H1 (cell line): ENCODE measurements around the gene TRIB2. TPM values are rescaled to one million over a fixed set of nuclear protein-coding genes. Genes with fewer than 3 reads are reported as not detected.

ENCODE experiments used
- CTCF ChIA-PET: fragments of 300-600 bp; sonication (Branson Sonifier 250); formaldehyde crosslinking; loops from one replicate; lab custom pipeline; 2021; ENCODE audit not compliant: partially characterized antibody; lab: Charles Lee
- POLR2A ChIA-PET: fragments of 300-600 bp; sonication (Branson Sonifier 250); formaldehyde crosslinking; loops from one replicate; lab custom pipeline; 2021; ENCODE audit warnings: inconsistent platforms; ENCODE audit not compliant: partially characterized antibody; lab: Charles Lee
- DNase-seq, 2 experiments: peaks; one replicate each; pipeline versions ENCODE4 v3.0.0 to v3.0.0-alpha.2; 2010 to 2022; ENCODE audit warnings: low spot score in 2 of 2, low read depth in 1 of 2, mixed read lengths in 1 of 2
- FAIRE-seq: peaks from 2 replicates; lab custom pipeline; 2011; peaks lifted over from hg19 to GRCh38; lab: Jason Lieb, UNC
- H2AFZ ChIP-seq: 2 replicates; pipeline ENCODE4 v1.8.1; 2012; ENCODE audit warnings: low read length, inconsistent platforms
- H2AK5ac ChIP-seq: 2 replicates; pipeline ENCODE4 v1.6.1; 2013; ENCODE audit warnings: low read depth, low read length
- H2BK120ac ChIP-seq: replicated peaks from 2 replicates; pipeline ENCODE3; 2013; ENCODE audit warnings: low read depth, low read length, inconsistent platforms
- H2BK12ac ChIP-seq: 2 replicates; pipeline ENCODE4 v1.6.1; 2013; ENCODE audit warnings: low read depth, low read length
- H2BK15ac ChIP-seq: 2 replicates; pipeline ENCODE4 v1.6.1; 2013; ENCODE audit warnings: low read length
- H2BK20ac ChIP-seq: 2 replicates; pipeline ENCODE4 v1.6.1; 2013; ENCODE audit warnings: low read length
- H2BK5ac ChIP-seq: 2 replicates; pipeline ENCODE4 v1.6.1; 2013; ENCODE audit warnings: low read depth, low read length
- H3K14ac ChIP-seq: 2 replicates; pipeline ENCODE4 v1.6.1; 2013; ENCODE audit warnings: inconsistent platforms; ENCODE audit not compliant: insufficient read length
- H3K18ac ChIP-seq: 2 replicates; pipeline ENCODE4 v1.6.1; 2013; ENCODE audit warnings: low read length; ENCODE audit errors: extremely low read depth
- H3K23ac ChIP-seq: 2 replicates; pipeline ENCODE4 v1.6.1; 2013; ENCODE audit warnings: inconsistent platforms; ENCODE audit not compliant: insufficient read length
- H3K23me2 ChIP-seq: 2 replicates; pipeline ENCODE4 v1.6.1; 2013; ENCODE audit warnings: low read depth, low read length
- H3K27ac ChIP-seq: 2 replicates; pipeline ENCODE4 v1.6.1; 2011; ENCODE audit warnings: low read depth, low read length, inconsistent platforms
- H3K27me3 ChIP-seq, 4 experiments: replicated peaks in 1 of 4; 1 replicate in 1 of 4; 2 replicates in 3 of 4; pipeline versions ENCODE4 v1.6.1 to v1.8.1; 2011 to 2013; ENCODE audit warnings: low read length in 3 of 4, mild to moderate bottlenecking in 3 of 4, inconsistent platforms in 2 of 4, mixed read lengths in 2 of 4, moderate library complexity in 1 of 4; ENCODE audit not compliant: control insufficient read depth in 3 of 4, insufficient read depth in 3 of 4; ENCODE audit errors: extremely low read depth in 1 of 4
- H3K36me3 ChIP-seq, 4 experiments: 2 replicates each; pipeline versions ENCODE4 v1.6.1 to v1.8.1; 2011 to 2013; ENCODE audit warnings: mild to moderate bottlenecking in 4 of 4, low read length in 3 of 4, moderate library complexity in 2 of 4, control low read depth in 1 of 4, inconsistent platforms in 1 of 4; ENCODE audit not compliant: insufficient read depth in 4 of 4, control insufficient read depth in 2 of 4
- H3K4ac ChIP-seq: replicated peaks from 2 replicates; pipeline ENCODE3; 2013; ENCODE audit warnings: low read length, low read depth, mixed read lengths, inconsistent platforms; ENCODE audit not compliant: insufficient read length
- H3K4me1 ChIP-seq, 4 experiments: replicated peaks in 1 of 4; 1 replicate in 1 of 4; 2 replicates in 3 of 4; pipeline versions ENCODE4 v1.6.1 to v1.8.1; 2011 to 2013; ENCODE audit warnings: low read length in 3 of 4, inconsistent platforms in 2 of 4, mixed read lengths in 1 of 4; ENCODE audit not compliant: insufficient read depth in 4 of 4, control insufficient read depth in 3 of 4
- H3K4me2 ChIP-seq, 2 experiments: 2 replicates each; pipeline versions ENCODE4 v1.6.1 to v1.8.1; 2011 to 2013; ENCODE audit warnings: low read depth in 2 of 2, low read length in 2 of 2, control low read depth in 1 of 2, inconsistent platforms in 1 of 2, mild to moderate bottlenecking in 1 of 2; ENCODE audit not compliant: insufficient read depth in 1 of 2
- H3K4me3 ChIP-seq, 4 experiments: fragments of 200-600, 300-600 bp in 1 of 4; sonication (generic), shearing (Covaris generic), sonication (Bioruptor Twin) in 1 of 4; 2 replicates each; pipeline versions ENCODE4 v1.5.1 to v1.8.1; 2011 to 2016; ENCODE audit warnings: low read length in 4 of 4, low read depth in 3 of 4, control low read depth in 2 of 4, inconsistent platforms in 2 of 4, mild to moderate bottlenecking in 2 of 4, mixed read lengths in 1 of 4, moderate library complexity in 1 of 4; ENCODE audit not compliant: insufficient read depth in 2 of 4; ENCODE audit errors: extremely low read depth in 1 of 4
- H3K56ac ChIP-seq: replicated peaks from 2 replicates; pipeline ENCODE3; 2013; ENCODE audit warnings: low read depth, mild to moderate bottlenecking, mixed read lengths, low read length, inconsistent platforms; ENCODE audit not compliant: insufficient read length
- H3K79me1 ChIP-seq: 2 replicates; pipeline ENCODE4 v1.6.1; 2013; ENCODE audit warnings: low read depth, low read length, control low read depth
- H3K79me2 ChIP-seq, 2 experiments: 2 replicates each; pipeline versions ENCODE4 v1.6.1 to v1.8.1; 2012 to 2013; ENCODE audit warnings: low read length in 2 of 2, mild to moderate bottlenecking in 2 of 2, inconsistent platforms in 1 of 2; ENCODE audit not compliant: insufficient read depth in 2 of 2, control insufficient read depth in 1 of 2
- H3K9ac ChIP-seq, 4 experiments: replicated peaks in 1 of 4; 1 replicate in 1 of 4; 2 replicates in 3 of 4; pipeline versions ENCODE4 v1.6.1 to v1.8.1; 2011 to 2013; ENCODE audit warnings: low read depth in 3 of 4, low read length in 3 of 4, control low read depth in 2 of 4, mild to moderate bottlenecking in 2 of 4, moderate library complexity in 2 of 4, inconsistent platforms in 1 of 4; ENCODE audit errors: extremely low read depth in 1 of 4
- H3K9me3 ChIP-seq, 2 experiments: 2 replicates each; pipeline versions ENCODE4 v1.6.1 to v1.8.1; 2012 to 2013; ENCODE audit warnings: mild to moderate bottlenecking in 2 of 2, moderate library complexity in 2 of 2, control low read depth in 1 of 2, inconsistent platforms in 1 of 2, low read depth in 1 of 2, low read length in 1 of 2, mixed read lengths in 1 of 2; ENCODE audit not compliant: insufficient read depth in 2 of 2
- H4K20me1 ChIP-seq, 2 experiments: replicated peaks in 1 of 2; 2 replicates each; pipeline versions ENCODE3 to v1.8.1; 2011 to 2013; ENCODE audit warnings: inconsistent platforms in 2 of 2, low read length in 2 of 2, mild to moderate bottlenecking in 1 of 2; ENCODE audit not compliant: insufficient read depth in 2 of 2, control insufficient read depth in 1 of 2
- H4K5ac ChIP-seq: 2 replicates; pipeline ENCODE4 v1.6.1; 2013; ENCODE audit warnings: low read length, low read depth, mixed read lengths, inconsistent platforms; ENCODE audit not compliant: insufficient read length
- H4K8ac ChIP-seq: 2 replicates; pipeline ENCODE4 v1.8.0; 2013; ENCODE audit warnings: mild to moderate bottlenecking, moderate library complexity, low read length, inconsistent platforms; ENCODE audit not compliant: insufficient read depth; ENCODE audit errors: extremely low read depth
- H4K91ac ChIP-seq: replicated peaks from 2 replicates; pipeline ENCODE3; 2013; ENCODE audit warnings: low read length, mixed read lengths, inconsistent platforms; ENCODE audit not compliant: insufficient read length
- BACH1 ChIP-seq: IDR thresholded peaks from 2 replicates; pipeline ENCODE4 v1.6.1; 2012; ENCODE audit warnings: low read length, improper control_type of control experiment
- CEBPB ChIP-seq: IDR thresholded peaks from 2 replicates; pipeline ENCODE4 v1.6.1; 2012; ENCODE audit warnings: low read depth, low read length
- KDM4A ChIP-seq: IDR thresholded peaks from one replicate; pipeline ENCODE4 v1.7.1; 2012; ENCODE audit warnings: low read depth, mild to moderate bottlenecking, moderate library complexity, low read length, inconsistent platforms; ENCODE audit not compliant: severe bottlenecking
- SAP30 ChIP-seq: fragments of 300-600 bp; sonication (generic); IDR thresholded peaks from 2 replicates; pipeline ENCODE4 v1.7.1; 2012; ENCODE audit warnings: low read length, moderate library complexity, mild to moderate bottlenecking, inconsistent platforms; ENCODE audit not compliant: insufficient read depth, insufficient replicate concordance
- SIX5 ChIP-seq: IDR thresholded peaks from 2 replicates; pipeline ENCODE4 v1.6.1; 2011; ENCODE audit warnings: mild to moderate bottlenecking, low read depth, low read length
- WGBS, 2 experiments: shearing (Covaris generic) in 1 of 2; methylation state at CpG; one replicate each; pipeline versions ENCODE4 v1.1.6 to v1.1.7; 2013 to 2015; ENCODE audit warnings: low lambda C conversion rate in 2 of 2, mixed read lengths in 2 of 2, inconsistent platforms in 1 of 2, low coverage in 1 of 2, missing lambda C conversion rate in 1 of 2; ENCODE audit not compliant: insufficient replicate concordance in 2 of 2, insufficient coverage in 1 of 2, insufficient read length in 1 of 2; ENCODE audit errors: extremely low coverage in 1 of 2, missing lambda C conversion rate in 1 of 2; 5-methylcytosine and 5-hydroxymethylcytosine counted together
- polyA plus RNA-seq, 7 experiments: library from polyadenylated mRNA; depleted of rRNA in 3 of 7; stranded (reverse) in 5 of 7; unstranded in 2 of 7; fragments of >200 nt in 5 of 7; fragments of 200-250 nt in 2 of 7; gene quantifications; 1 replicate in 5 of 7; 2 replicates in 1 of 7; 4 replicates in 1 of 7; pipeline versions ENCODE4 v1.2.1 to v1.2.3, GENCODE V29; 2011 to 2013; ENCODE audit warnings: missing spikeins in 2 of 7, mixed read lengths in 2 of 7
- total RNA-seq: library from RNA; stranded (reverse); fragmentation: NEBNext Ultra II Directional; extraction: Animal tissue kit (Norgen Biotek cat#: 25700); gene quantifications from 2 replicates; pipeline ENCODE4 v1.2.1, GENCODE V29; 2021

TRIB2 gene
- total and polyA plus RNA-seq, 2 of the 8 experiments (the other 6 are each of a cell fraction or from before 2014, with no cell fraction given) = 40.8 to 57.0 TPM

GRCh38 chr2:12727641-12728040 is 10.9 kb downstream of the TRIB2 start:
- H2AFZ ChIP-seq = no peak overlapping the region
- peaks cover 20 to 80% (median 60%) of the 10 kb centered on the region in 4 experiments for H3K36me3 ChIP-seq
- 80% methylated on average over 5 of the region's 5 CpGs; no CpG with 5 or more reads in 1 of the 2 experiments for WGBS, 2 experiments
- H3K23ac ChIP-seq = no peak overlapping the region
- CTCF ChIA-PET = interaction anchor here (1.6 to 2.1 kb wide), 3 partner anchors 11 to 279 kb away, joined by 3 to 8 read pairs (median 6); partner anchors contain the start of gene TRIB2
- H3K79me1 ChIP-seq = peaks cover 41% of the 10 kb centered on the region
- no peak overlapping the region for H3K4ac ChIP-seq
- H3K27me3 ChIP-seq = no peaks in the 10 kb centered on the region
- no peak overlapping the region; the same call in 1 of the 2 replicates for H4K8ac ChIP-seq
- FAIRE-seq (no peak), DNase-seq (no peak)
- no peaks in the 10 kb centered on the region for H3K9me3 ChIP-seq
- H2BK20ac ChIP-seq = no peak overlapping the region
- no peak overlapping the region for H4K91ac ChIP-seq
- H2BK120ac ChIP-seq = no peak overlapping the region
- POLR2A ChIA-PET = no interaction called here
- H4K20me1 ChIP-seq = peaks cover 24 to 50% of the 10 kb centered on the region in 2 experiments
- no peak overlapping the region for H3K18ac ChIP-seq
- H2BK15ac ChIP-seq = no peak overlapping the region
- H3K4me3 ChIP-seq = no peak overlapping the region
- H3K27ac ChIP-seq = no peak overlapping the region
- H3K4me1 ChIP-seq = peaks cover 0 to 4% (median 0%) of the 10 kb centered on the region in 4 experiments; a peak in 1 of 7 replicates
- no peak for TF ChIP-seq SIX5
- no peak for TF ChIP-seq CEBPB
- TF ChIP-seq SAP30 = no peak
- TF ChIP-seq BACH1 = no peak
- no peak for TF ChIP-seq KDM4A
- H3K56ac ChIP-seq = no peak overlapping the region
- H2BK5ac ChIP-seq = no peak overlapping the region; the same call in 1 of the 2 replicates
- no peaks in the 10 kb centered on the region for H3K23me2 ChIP-seq
- H3K79me2 ChIP-seq = peaks cover 13 to 100% of the 10 kb centered on the region in 2 experiments; a peak in 3 of 4 replicates
- H3K4me2 ChIP-seq = no peak overlapping the region
- no peak overlapping the region for H4K5ac ChIP-seq
- no peak overlapping the region for H2BK12ac ChIP-seq
- no peak overlapping the region for H2AK5ac ChIP-seq
- H3K14ac ChIP-seq = no peak overlapping the region
- H3K9ac ChIP-seq = no peak overlapping the region
